ENCODE data around the gene SLC9A9.

DNA sequence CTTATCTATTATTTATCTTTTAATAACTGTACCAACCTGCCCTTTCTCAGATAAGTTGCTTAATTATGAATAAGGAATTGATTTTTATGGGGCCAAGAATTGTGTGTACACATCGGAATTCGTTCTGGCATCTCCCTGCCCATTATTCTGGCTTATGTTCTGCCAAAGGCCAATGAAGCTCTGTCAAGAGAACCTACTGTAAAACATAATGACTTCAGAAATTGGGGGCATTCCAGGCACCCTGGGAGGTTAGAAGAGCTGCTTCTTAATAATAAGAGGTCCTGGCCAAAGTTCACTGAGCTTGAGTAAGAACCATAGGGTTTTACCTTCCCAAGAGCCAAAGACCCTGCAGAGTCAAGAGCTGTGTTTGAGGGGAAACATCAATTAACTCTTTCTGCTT lies 261.7 kb downstream of the SLC9A9 start:
- TF ChIP-seq CTCF (IDR thresholded peaks at IDR 0.05) (no peak), EZH2phosphoT487 (IDR thresholded peaks at IDR 0.05) (no peak)

Data from neural progenitor cell (in vitro differentiated cells).